GM18868 (cell line): ENCODE results near the gene MGLL.
"Not testable (repeated sequence)": the region's sequence is repeated elsewhere in the genome, so short reads cannot be mapped to it uniquely, and the experiment has no call there.

Source experiments
- ATAC-seq: cut with Tn5 transposase; IDR thresholded peaks from one replicate; pipeline ENCODE4 v1.9.1; 2021; ENCODE audit warnings: mild to moderate bottlenecking, moderate library complexity; ENCODE audit not compliant: unreplicated experiment

Gene MGLL

GRCh38 chr3:127667119-127667681 lies 155.1 kb downstream of the MGLL start:
- no peak for ATAC-seq

GRCh38 chr3:127666676-127667075 lies 155.6 kb downstream of the MGLL start:
- no peak for ATAC-seq

GRCh38 chr3:127665586-127665985 lies 156.7 kb downstream of the MGLL start:
- ATAC-seq = no peak

- no peak for ATAC-seq
Observed at GRCh38 chr3:127665165-127665564, 157.2 kb downstream of the MGLL start.

- ATAC-seq = no peak
Observed at GRCh38 chr3:127663151-127663550, 159.2 kb downstream of the MGLL start.

GRCh38 chr3:127662001-127662469 lies 160.3 kb downstream of the MGLL start:
- ATAC-seq = no peak

- no peak for ATAC-seq
Observed at GRCh38 chr3:127661600-127661999, 160.7 kb downstream of the MGLL start.

- ATAC-seq = no peak
Observed at GRCh38 chr3:127660621-127661251, 161.6 kb downstream of the MGLL start.

- ATAC-seq = no peak
Observed at GRCh38 chr3:127658234-127658633, 164.1 kb downstream of the MGLL start.

- ATAC-seq = no peak
Observed at GRCh38 chr3:127656906-127657305, 165.4 kb downstream of the MGLL start.

- no peak for ATAC-seq
Observed at GRCh38 chr3:127655641-127656040, 166.7 kb downstream of the MGLL start.

GRCh38 chr3:127654993-127655392 lies 167.3 kb downstream of the MGLL start:
- ATAC-seq = not testable (repeated sequence)

GRCh38 chr3:127654374-127654773 lies 167.9 kb downstream of the MGLL start:
- ATAC-seq = no peak

GRCh38 chr3:127652246-127652995 lies 169.9 kb downstream of the MGLL start:
- no peak for ATAC-seq

- no peak for ATAC-seq
Observed at GRCh38 chr3:127651516-127652172, 170.7 kb downstream of the MGLL start.

GRCh38 chr3:127650236-127650635 lies 172.1 kb downstream of the MGLL start:
- ATAC-seq = no peak

- ATAC-seq = no peak
Observed at GRCh38 chr3:127647845-127648204, 174.5 kb downstream of the MGLL start.

- ATAC-seq = no peak
Observed at GRCh38 chr3:127647166-127647844, 175.0 kb downstream of the MGLL start.

- no peak for ATAC-seq
Observed at GRCh38 chr3:127646501-127647046, 175.7 kb downstream of the MGLL start.

GRCh38 chr3:127645371-127646015 lies 176.8 kb downstream of the MGLL start:
- no peak for ATAC-seq
